Lung (tissue), 12 donors: Measurements from ENCODE around the gene PRKACB. TPM values are rescaled to one million over a fixed set of nuclear protein-coding genes. Genes with fewer than 3 reads are reported as not detected.
"Not testable (repeated sequence)": the region's sequence is repeated elsewhere in the genome, so short reads cannot be mapped to it uniquely, and the experiment has no call there.

Experiments
- ATAC-seq: fragments of 200-7000 bp; cut with Tn5 transposase; one replicate; pipeline ENCODE4 v1.9.1; 2020; ENCODE audit warnings: moderate number of reproducible peaks; ENCODE audit not compliant: insufficient read depth, low FRiP score
- DNase-seq, 3 donors: peaks; one replicate each; pipeline ENCODE4 v3.0.0-alpha.2; 2013 to 2017
- H3K27ac ChIP-seq, 2 donors: one replicate each; pipeline ENCODE4 v1.5.1; 2013; ENCODE audit warnings: mild to moderate bottlenecking in 2 of 2, moderate library complexity in 2 of 2, control low read depth in 1 of 2, inconsistent platforms in 1 of 2, low read depth in 1 of 2, low read length in 1 of 2
- H3K27me3 ChIP-seq, 3 donors: one replicate each; pipeline ENCODE4 v1.5.1; 2013; ENCODE audit warnings: low read length in 2 of 3; ENCODE audit not compliant: control insufficient read depth in 3 of 3, insufficient read depth in 3 of 3
- H3K36me3 ChIP-seq, 4 donors: one replicate each; pipeline ENCODE4 v1.5.1; 2013; ENCODE audit warnings: low read length in 4 of 4, mild to moderate bottlenecking in 1 of 4, moderate library complexity in 1 of 4; ENCODE audit not compliant: control insufficient read depth in 4 of 4, insufficient read depth in 4 of 4
- H3K4me1 ChIP-seq, 5 donors: one replicate each; pipeline ENCODE4 v1.5.1; 2013; ENCODE audit warnings: low read length in 5 of 5, mild to moderate bottlenecking in 2 of 5, moderate library complexity in 1 of 5; ENCODE audit not compliant: control insufficient read depth in 5 of 5, insufficient read depth in 5 of 5
- H3K4me3 ChIP-seq: one replicate; pipeline ENCODE4 v1.5.1; 2013; ENCODE audit warnings: mild to moderate bottlenecking, control low read depth, moderate library complexity
- H3K9ac ChIP-seq, 2 donors: one replicate each; pipeline ENCODE4 v1.5.1; 2013; ENCODE audit warnings: low read length in 2 of 2, control low read depth in 1 of 2; ENCODE audit not compliant: insufficient read depth in 1 of 2
- H3K9me3 ChIP-seq, 4 donors: one replicate each; pipeline ENCODE4 v1.5.1; 2013; ENCODE audit warnings: low read length in 3 of 4, mild to moderate bottlenecking in 1 of 4, moderate library complexity in 1 of 4; ENCODE audit not compliant: control insufficient read depth in 4 of 4, insufficient read depth in 3 of 4
- WGBS, 2 donors: extraction: QIAGEN DNeasy Blood & Tissue Kit; methylation state at CpG; one replicate each; pipeline ENCODE4 v1.1.7; 2013; 5-methylcytosine and 5-hydroxymethylcytosine counted together
- polyA plus RNA-seq, 2 donors: library from polyadenylated mRNA; stranded (reverse); fragments of 200-250 nt; gene quantifications; one replicate each; pipeline ENCODE4 v1.2.1, GENCODE V29; 2013
- total RNA-seq, 2 donors: library from RNA; depleted of rRNA in 1 of 2; stranded (reverse); fragments of >200 nt in 1 of 2; gene quantifications; one replicate each; pipeline ENCODE4 v1.2.1, GENCODE V29; 2014 to 2021
- TF ChIP-seq, protein P1 (sequence below): IDR thresholded peaks from 2 replicates; pipeline ENCODE4 v1.5.1; 2012; ENCODE audit warnings: mild to moderate bottlenecking; ENCODE audit errors: control extremely low read depth, extremely low read depth
- donor health status: control.
- donor health status: control.
- donor health status: Bipolar disorder and iron deficiency.
- donor health status: healthy.
- donor health status: DM: yes; HTN: yes; CAD: no.

PRKACB gene
- total and polyA plus RNA-seq, 4 donors: 4.2 to 43.1 (median 11.4) TPM

DNA sequence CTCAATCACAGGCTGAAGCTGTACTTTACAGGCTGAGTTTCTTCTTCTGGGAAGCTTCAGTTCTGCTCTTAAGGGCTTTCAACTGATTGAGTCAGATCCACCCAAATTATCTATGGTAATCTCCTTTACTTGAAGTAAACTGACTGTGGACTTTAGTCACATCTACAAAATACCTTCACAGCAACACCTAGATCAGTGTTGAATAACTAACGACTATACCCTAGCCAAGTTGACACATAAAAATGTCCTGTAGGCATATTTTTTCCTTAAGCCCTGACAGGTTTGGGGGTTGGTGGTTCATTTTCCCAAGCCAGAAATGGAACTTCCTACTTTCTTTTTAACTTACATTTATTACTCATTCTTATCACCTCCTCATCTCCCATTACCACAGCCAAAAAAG is 42.9 kb upstream of the PRKACB start:
- Histone ChIP-seq H3K27me3 (no peaks in the 10 kb centered on the region), H3K27ac (no peak overlapping the region), H3K4me1 (peaks cover 0 to 5% (median 0%) of the 10 kb centered on the region in 5 donors), H3K4me3 (no peak overlapping the region), H3K9me3 (peaks cover 0 to 4% (median 0%) of the 10 kb centered on the region in 4 donors), H3K9ac (no peak overlapping the region), H3K36me3 (no peaks in the 10 kb centered on the region)
- ATAC-seq: no peak
- TF ChIP-seq, protein P1, sequence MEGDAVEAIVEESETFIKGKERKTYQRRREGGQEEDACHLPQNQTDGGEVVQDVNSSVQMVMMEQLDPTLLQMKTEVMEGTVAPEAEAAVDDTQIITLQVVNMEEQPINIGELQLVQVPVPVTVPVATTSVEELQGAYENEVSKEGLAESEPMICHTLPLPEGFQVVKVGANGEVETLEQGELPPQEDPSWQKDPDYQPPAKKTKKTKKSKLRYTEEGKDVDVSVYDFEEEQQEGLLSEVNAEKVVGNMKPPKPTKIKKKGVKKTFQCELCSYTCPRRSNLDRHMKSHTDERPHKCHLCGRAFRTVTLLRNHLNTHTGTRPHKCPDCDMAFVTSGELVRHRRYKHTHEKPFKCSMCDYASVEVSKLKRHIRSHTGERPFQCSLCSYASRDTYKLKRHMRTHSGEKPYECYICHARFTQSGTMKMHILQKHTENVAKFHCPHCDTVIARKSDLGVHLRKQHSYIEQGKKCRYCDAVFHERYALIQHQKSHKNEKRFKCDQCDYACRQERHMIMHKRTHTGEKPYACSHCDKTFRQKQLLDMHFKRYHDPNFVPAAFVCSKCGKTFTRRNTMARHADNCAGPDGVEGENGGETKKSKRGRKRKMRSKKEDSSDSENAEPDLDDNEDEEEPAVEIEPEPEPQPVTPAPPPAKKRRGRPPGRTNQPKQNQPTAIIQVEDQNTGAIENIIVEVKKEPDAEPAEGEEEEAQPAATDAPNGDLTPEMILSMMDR: no peak
- DNase-seq: no peak
- WGBS, 2 donors: 63 to 77% methylated on average over 1 of the region's 1 CpG

DNA sequence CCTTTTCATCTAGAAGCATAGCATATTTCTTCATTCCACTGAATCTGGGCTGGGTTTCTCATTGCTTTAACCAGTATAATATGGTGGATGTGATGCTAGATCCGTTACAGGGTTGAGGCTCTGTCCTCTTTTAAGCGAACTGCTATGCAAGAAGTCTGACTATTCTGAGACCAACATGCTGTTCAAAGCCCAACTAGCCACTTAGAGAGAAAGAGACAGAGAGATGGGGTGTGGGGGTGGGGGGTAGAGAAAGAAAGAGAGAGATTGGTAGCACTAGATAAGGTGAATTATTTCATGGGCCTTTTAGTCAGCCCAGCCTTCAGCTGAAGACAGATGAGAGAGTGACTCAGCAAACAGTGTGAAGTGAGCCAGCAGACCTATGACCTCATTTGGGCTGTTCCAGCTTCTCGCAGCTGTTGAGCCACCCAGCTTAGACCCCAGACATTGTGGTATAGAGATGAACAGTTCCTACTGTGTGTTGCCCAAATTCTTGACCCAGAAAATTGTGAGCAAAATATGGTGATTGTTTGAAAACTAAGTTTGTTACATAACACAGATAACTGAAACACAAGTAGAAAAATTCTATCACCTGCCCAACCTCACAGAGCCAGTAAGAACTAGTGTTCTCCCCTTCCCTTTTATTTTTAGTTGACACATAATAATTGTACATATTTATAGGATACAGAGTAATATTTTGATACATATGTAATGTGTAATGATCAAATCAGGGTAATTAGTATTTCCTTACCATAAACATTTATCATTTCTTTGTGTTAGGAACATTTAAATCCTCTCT is 40.7 kb upstream of the PRKACB start:
- ATAC-seq (peak; percentile 62), DNase-seq (peak in 2 of 3 donors; percentile 36 to 62)
- H3K27me3 ChIP-seq: no peaks in the 10 kb centered on the region
- H3K9me3 ChIP-seq: peaks cover 0 to 5% (median 2%) of the 10 kb centered on the region in 4 donors
- no peak overlapping the region for H3K9ac ChIP-seq
- H3K4me1 ChIP-seq: peaks cover 0 to 5% (median 0%) of the 10 kb centered on the region in 5 donors
- WGBS, 2 donors: 66 to 74% methylated on average over 3 of the region's 3 CpGs
- TF ChIP-seq, protein P1: no peak
- peak overlapping the region in 1 of 2 donors; percentile 68 for H3K27ac ChIP-seq
- peaks cover 0 to 5% (median 0%) of the 10 kb centered on the region in 4 donors for H3K36me3 ChIP-seq
- H3K4me3 ChIP-seq: no peak overlapping the region

DNA sequence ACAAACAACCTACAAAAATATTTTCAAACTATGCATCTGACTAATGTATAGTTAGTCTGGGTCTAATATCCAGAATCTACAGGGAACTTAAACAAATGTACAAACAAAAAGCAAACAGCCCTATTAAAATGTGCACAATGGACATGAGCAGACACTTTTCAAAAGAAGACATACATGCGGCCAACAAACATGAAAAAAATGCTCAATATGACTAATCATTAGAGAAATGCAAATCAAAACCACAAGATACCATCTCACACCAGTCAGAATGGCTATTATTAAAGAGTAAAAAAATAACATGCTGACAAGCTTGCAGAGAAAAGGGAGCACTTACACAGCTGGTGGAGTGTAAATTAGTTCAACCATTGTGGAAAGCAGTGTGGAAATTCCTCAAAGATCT is 36.5 kb upstream of the PRKACB start:
- H3K9ac ChIP-seq, H3K9me3 ChIP-seq, H3K4me1 ChIP-seq, DNase-seq, H3K27me3 ChIP-seq, H3K4me3 ChIP-seq, H3K36me3 ChIP-seq, H3K27ac ChIP-seq, ATAC-seq: not testable (repeated sequence)
- WGBS, 2 donors: 83 to 94% methylated on average over 1 of the region's 1 CpG

DNA sequence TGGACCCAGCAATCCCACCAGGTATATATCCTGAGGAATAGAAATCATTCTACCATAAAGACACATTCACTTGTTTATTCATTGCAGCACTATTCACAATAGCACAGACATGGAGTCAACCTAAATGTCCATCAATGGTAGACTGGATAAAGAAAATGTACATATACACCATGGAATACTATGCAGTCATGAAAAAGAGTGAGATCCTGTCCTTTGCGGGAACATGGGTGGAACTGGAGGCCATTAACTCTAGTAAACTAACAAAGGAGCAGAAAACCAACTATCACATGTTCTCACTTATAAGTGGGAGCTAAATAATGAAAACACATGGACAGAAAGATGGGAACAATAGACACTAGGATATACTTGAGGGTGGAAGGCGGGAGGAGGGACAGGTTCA is 36.1 kb upstream of the PRKACB start:
- Histone ChIP-seq H3K4me3 (no peak overlapping the region), H3K27me3 (no peaks in the 10 kb centered on the region), H3K4me1 (peaks cover 0 to 3% (median 0%) of the 10 kb centered on the region in 5 donors), H3K9ac (no peak overlapping the region), H3K9me3 (peaks cover 0 to 5% (median 2%) of the 10 kb centered on the region in 4 donors), H3K27ac (no peak overlapping the region), H3K36me3 (peaks cover 0 to 5% (median 0%) of the 10 kb centered on the region in 4 donors)
- TF ChIP-seq, protein P1: no peak
- WGBS, 2 donors: 93 to 95% methylated on average over 2 of the region's 2 CpGs
- ATAC-seq (no peak), DNase-seq (no peak)
